ENCODE results near the gene TMEM79.

Gene TMEM79, protein sequence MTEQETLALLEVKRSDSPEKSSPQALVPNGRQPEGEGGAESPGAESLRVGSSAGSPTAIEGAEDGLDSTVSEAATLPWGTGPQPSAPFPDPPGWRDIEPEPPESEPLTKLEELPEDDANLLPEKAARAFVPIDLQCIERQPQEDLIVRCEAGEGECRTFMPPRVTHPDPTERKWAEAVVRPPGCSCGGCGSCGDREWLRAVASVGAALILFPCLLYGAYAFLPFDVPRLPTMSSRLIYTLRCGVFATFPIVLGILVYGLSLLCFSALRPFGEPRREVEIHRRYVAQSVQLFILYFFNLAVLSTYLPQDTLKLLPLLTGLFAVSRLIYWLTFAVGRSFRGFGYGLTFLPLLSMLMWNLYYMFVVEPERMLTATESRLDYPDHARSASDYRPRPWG

DNA sequence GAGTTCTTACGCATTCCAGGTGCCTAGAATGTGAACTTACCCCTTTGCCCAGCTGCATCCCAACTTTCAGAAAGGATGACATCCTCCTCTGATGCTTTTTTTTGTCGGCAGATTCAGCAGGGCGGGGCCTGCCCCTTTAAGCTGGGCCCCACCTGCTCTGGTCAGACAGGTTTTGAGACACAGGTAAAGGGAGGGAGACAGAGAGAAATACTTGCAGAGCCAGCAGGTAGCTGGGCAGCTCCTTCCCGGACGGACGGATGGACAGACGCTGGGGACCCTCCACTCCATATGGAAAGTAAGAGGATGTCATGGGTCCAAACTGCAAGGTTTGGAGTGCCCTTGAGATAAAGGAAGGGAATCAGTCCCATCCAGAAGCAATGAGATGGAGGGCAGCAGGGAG, at the start of gene TMEM79:
Gene TMEM79, plus strand, starts transcription at position 214 of the 400 bp plus-strand sequence. CDS start 902 bp downstream, outside the sequence.
- peak within 1 kb of the TSS; percentile 91 for H3K4me3 ChIP-seq (ENCODE audit: low read depth, low read length)
- DNase-seq (ENCODE audit: low read depth), result no peak
- TF ChIP-seq, protein P1, sequence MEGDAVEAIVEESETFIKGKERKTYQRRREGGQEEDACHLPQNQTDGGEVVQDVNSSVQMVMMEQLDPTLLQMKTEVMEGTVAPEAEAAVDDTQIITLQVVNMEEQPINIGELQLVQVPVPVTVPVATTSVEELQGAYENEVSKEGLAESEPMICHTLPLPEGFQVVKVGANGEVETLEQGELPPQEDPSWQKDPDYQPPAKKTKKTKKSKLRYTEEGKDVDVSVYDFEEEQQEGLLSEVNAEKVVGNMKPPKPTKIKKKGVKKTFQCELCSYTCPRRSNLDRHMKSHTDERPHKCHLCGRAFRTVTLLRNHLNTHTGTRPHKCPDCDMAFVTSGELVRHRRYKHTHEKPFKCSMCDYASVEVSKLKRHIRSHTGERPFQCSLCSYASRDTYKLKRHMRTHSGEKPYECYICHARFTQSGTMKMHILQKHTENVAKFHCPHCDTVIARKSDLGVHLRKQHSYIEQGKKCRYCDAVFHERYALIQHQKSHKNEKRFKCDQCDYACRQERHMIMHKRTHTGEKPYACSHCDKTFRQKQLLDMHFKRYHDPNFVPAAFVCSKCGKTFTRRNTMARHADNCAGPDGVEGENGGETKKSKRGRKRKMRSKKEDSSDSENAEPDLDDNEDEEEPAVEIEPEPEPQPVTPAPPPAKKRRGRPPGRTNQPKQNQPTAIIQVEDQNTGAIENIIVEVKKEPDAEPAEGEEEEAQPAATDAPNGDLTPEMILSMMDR (IDR thresholded peaks at IDR 0.05; ENCODE audit: low read depth, low read length), result no peak
- TF ChIP-seq, protein P2, sequence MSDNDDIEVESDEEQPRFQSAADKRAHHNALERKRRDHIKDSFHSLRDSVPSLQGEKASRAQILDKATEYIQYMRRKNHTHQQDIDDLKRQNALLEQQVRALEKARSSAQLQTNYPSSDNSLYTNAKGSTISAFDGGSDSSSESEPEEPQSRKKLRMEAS (IDR thresholded peaks at IDR 0.05; ENCODE audit: low read depth, low read length), result no peak
- TF ChIP-seq POLR2A (IDR thresholded peaks at IDR 0.05; ENCODE audit: extremely low read depth, insufficient read length), result no peak
- TF ChIP-seq MYC (IDR thresholded peaks at IDR 0.05; ENCODE audit: low read depth, low read length), result no peak

DNA sequence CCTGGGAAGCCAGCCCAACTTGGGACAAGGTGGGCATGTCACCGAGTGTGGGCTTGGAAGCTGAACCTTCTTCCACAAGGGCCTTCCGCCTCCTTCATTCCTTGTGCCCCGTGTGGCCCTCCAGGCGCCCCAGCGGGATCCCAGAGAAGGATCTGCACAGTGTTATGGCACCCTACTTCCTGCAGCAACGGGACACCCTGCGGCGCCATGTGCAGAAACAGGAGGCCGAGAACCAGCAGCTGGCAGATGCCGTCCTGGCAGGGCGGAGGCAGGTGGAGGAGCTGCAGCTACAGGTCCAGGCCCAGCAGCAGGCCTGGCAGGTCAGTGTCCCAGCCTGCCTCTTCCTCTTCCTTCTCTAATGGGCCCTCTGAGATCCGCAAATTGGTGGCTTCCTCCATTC, 48.0 kb upstream of the TMEM79 start:
- DNase-seq (ENCODE audit: low read depth), result no peak
- H3K4me3 ChIP-seq (ENCODE audit: low read depth, low read length), result no peak overlapping the region
- TF ChIP-seq MYC (IDR thresholded peaks at IDR 0.05; ENCODE audit: low read depth, low read length), result no peak
- TF ChIP-seq, protein P2 (IDR thresholded peaks at IDR 0.05; ENCODE audit: low read depth, low read length), result no peak
- no peak for TF ChIP-seq POLR2A (IDR thresholded peaks at IDR 0.05; ENCODE audit: extremely low read depth, insufficient read length)
- TF ChIP-seq, protein P1 (IDR thresholded peaks at IDR 0.05; ENCODE audit: low read depth, low read length), result no peak

DNA sequence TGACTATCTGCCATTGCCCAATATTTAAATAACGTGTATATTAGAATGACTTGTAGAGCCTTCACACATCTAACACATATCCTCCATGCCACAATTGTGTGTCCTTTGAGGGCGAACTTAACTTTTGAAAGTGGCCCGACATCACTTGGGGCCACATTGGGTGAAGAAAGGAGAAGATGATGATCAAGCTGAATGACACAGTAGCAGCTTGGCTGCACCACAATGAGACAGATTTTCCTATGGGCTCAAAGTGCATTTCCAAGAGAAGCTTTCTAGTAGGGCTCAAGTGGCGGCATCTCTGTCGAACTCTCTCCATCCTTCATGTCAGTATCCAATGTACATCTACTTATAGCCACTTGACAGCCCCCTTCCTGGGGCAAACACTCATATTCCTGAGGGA, 45.9 kb upstream of the TMEM79 start:
- TF ChIP-seq POLR2A (IDR thresholded peaks at IDR 0.05; ENCODE audit: extremely low read depth, insufficient read length) (no peak), MYC (IDR thresholded peaks at IDR 0.05; ENCODE audit: low read depth, low read length) (no peak)
- TF ChIP-seq, protein P1 (IDR thresholded peaks at IDR 0.05; ENCODE audit: low read depth, low read length), result no peak
- TF ChIP-seq, protein P2 (IDR thresholded peaks at IDR 0.05; ENCODE audit: low read depth, low read length), result no peak
- DNase-seq (ENCODE audit: low read depth), result no peak
- H3K4me3 ChIP-seq (ENCODE audit: low read depth, low read length), result no peak overlapping the region

DNA sequence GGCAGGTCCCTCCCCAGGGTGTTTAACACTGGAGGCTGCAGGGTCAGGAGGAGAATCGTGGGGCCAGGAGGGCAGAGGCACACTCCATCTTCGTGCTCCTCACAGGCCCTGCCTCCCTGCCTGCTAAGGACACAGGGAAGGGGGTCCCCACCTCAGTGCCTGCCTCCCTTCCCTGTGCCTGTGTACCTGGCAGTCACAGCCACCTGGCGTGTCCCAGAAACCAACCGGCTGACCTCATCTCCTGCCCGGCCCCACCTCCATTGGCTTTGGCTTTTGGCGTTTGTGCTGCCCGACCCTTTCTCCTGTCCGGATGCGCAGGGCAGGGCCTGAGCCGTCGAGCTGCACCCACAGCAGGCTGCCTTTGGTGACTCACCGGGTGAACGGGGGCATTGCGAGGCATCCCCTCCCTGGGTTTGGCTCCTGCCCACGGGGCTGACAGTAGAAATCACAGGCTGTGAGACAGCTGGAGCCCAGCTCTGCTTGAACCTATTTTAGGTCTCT, 42.8 kb upstream of the TMEM79 start:
- H3K4me3 ChIP-seq (ENCODE audit: low read depth, low read length), result no peak overlapping the region
- TF ChIP-seq MYC (IDR thresholded peaks at IDR 0.05; ENCODE audit: low read depth, low read length) (no peak), POLR2A (IDR thresholded peaks at IDR 0.05; ENCODE audit: extremely low read depth, insufficient read length) (no peak)
- TF ChIP-seq, protein P1 (IDR thresholded peaks at IDR 0.05; ENCODE audit: low read depth, low read length), result no peak
- TF ChIP-seq, protein P2 (IDR thresholded peaks at IDR 0.05; ENCODE audit: low read depth, low read length), result no peak
- DNase-seq (ENCODE audit: low read depth), result peak; percentile 56

DNA sequence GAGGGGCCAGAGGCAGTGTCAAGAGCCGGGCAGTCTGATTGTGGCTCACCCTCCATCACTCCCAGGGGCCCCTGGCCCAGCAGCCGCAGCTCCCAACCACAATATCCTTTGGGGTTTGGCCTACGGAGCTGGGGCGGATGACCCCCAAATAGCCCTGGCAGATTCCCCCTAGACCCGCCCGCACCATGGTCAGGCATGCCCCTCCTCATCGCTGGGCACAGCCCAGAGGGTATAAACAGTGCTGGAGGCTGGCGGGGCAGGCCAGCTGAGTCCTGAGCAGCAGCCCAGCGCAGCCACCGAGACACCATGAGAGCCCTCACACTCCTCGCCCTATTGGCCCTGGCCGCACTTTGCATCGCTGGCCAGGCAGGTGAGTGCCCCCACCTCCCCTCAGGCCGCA, 42.2 kb upstream of the TMEM79 start, which contains the start of gene BGLAP:
Gene BGLAP, plus strand, starts transcription at position 259 of the 400 bp plus-strand sequence. Its CDS starts 48 bp downstream, at position 307.
- TF ChIP-seq POLR2A (IDR thresholded peaks at IDR 0.05; ENCODE audit: extremely low read depth, insufficient read length), result no peak
- peak; percentile 35 for DNase-seq (ENCODE audit: low read depth)
- H3K4me3 ChIP-seq (ENCODE audit: low read depth, low read length), result no peak within 1 kb of the TSS

DNA sequence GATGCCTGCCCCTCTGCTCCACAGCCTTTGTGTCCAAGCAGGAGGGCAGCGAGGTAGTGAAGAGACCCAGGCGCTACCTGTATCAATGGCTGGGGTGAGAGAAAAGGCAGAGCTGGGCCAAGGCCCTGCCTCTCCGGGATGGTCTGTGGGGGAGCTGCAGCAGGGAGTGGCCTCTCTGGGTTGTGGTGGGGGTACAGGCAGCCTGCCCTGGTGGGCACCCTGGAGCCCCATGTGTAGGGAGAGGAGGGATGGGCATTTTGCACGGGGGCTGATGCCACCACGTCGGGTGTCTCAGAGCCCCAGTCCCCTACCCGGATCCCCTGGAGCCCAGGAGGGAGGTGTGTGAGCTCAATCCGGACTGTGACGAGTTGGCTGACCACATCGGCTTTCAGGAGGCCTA, 41.4 kb upstream of the TMEM79 start:
- no peak overlapping the region for H3K4me3 ChIP-seq (ENCODE audit: low read depth, low read length)
- no peak for DNase-seq (ENCODE audit: low read depth)
- TF ChIP-seq, protein P1 (IDR thresholded peaks at IDR 0.05; ENCODE audit: low read depth, low read length), result no peak
- TF ChIP-seq, protein P2 (IDR thresholded peaks at IDR 0.05; ENCODE audit: low read depth, low read length), result no peak
- TF ChIP-seq POLR2A (IDR thresholded peaks at IDR 0.05; ENCODE audit: extremely low read depth, insufficient read length) (no peak), MYC (IDR thresholded peaks at IDR 0.05; ENCODE audit: low read depth, low read length) (no peak)
